ENCODE measurements around the gene DZIP3. TPM values are rescaled to one million over a fixed set of nuclear protein-coding genes. Genes with fewer than 3 reads are reported as not detected.

The DZIP3 gene, protein sequence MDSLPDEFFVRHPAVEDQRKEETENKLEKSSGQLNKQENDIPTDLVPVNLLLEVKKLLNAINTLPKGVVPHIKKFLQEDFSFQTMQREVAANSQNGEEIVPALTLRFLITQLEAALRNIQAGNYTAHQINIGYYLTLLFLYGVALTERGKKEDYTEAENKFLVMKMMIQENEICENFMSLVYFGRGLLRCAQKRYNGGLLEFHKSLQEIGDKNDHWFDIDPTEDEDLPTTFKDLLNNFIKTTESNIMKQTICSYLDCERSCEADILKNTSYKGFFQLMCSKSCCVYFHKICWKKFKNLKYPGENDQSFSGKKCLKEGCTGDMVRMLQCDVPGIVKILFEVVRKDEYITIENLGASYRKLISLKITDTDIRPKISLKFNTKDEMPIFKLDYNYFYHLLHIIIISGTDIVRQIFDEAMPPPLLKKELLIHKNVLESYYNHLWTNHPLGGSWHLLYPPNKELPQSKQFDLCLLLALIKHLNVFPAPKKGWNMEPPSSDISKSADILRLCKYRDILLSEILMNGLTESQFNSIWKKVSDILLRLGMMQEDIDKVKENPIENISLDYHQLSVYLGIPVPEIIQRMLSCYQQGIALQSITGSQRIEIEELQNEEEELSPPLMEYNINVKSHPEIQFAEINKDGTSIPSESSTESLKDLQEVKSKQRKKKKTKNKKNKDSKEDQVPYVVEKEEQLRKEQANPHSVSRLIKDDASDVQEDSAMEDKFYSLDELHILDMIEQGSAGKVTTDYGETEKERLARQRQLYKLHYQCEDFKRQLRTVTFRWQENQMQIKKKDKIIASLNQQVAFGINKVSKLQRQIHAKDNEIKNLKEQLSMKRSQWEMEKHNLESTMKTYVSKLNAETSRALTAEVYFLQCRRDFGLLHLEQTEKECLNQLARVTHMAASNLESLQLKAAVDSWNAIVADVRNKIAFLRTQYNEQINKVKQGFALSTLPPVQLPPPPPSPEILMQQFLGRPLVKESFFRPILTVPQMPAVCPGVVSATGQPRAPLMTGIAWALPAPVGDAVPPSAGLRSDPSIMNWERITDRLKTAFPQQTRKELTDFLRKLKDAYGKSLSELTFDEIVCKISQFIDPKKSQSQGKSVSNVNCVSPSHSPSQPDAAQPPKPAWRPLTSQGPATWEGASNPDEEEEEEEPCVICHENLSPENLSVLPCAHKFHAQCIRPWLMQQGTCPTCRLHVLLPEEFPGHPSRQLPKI
- 10 to 100 TPM in 1 of 2 donors, 1 to 10 TPM in 1; 7.6 to 16.1 TPM for total RNA-seq

GRCh38 chr3:108589081-108589997 is at the start of gene DZIP3, which contains the start of gene CIP2A:
Gene DZIP3 (plus strand): TSS chr3:108589722. CDS start chr3:108605407, 15,685 bp downstream.
Gene CIP2A (minus strand): TSS chr3:108589438. CDS start chr3:108589375, 63 bp downstream.
- H3K4me1 ChIP-seq: peaks cover 0 to 18% of the 10 kb centered on the region in 2 donors
- H3K36me3 ChIP-seq: no peaks in the 10 kb centered on the region
- H3K27ac ChIP-seq: peak within 1 kb of the TSS; percentile 90 to 91
- no peaks in the 10 kb centered on the region for H3K9me3 ChIP-seq
- no peak for TF ChIP-seq CTCF (IDR thresholded peaks at IDR 0.05)
- H3K4me3 ChIP-seq: peak within 1 kb of the TSS; percentile 63 to 73
- peak; percentile 74 for DNase-seq (ENCODE audit: low spot score)
- H3K27me3 ChIP-seq: no peaks in the 10 kb centered on the region

GRCh38 chr3:108546247-108546646 is 43.3 kb upstream of the DZIP3 start:
- Histone ChIP-seq H3K27ac (peak overlapping the region in 1 of 2 donors; percentile 19), H3K36me3 (no peaks in the 10 kb centered on the region), H3K4me3 (peak overlapping the region in 1 of 2 donors; percentile 20), H3K27me3 (no peaks in the 10 kb centered on the region), H3K4me1 (no peaks in the 10 kb centered on the region), H3K9me3 (no peaks in the 10 kb centered on the region)
- DNase-seq (ENCODE audit: low spot score): no peak
- no peak for TF ChIP-seq CTCF (IDR thresholded peaks at IDR 0.05)

DNA sequence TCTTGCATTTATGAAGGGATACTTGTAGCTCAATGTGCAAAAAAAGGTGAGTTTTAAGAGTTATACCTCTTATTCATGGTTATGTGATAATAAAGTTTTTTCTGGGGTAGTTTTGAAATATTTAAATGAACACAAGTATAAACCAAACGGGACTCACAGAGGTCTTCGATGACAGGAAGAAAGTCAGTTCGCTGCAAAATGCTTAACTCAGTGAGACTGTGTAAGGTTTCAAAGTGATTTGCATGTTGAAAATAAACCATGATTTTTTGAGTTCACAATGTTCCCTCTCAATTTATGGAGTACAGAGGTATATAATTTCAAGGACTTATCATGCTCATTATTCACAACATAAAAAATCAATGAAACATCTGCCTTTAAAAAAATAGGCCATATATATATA is 42.8 kb upstream of the DZIP3 start:
- H3K27ac ChIP-seq: peak overlapping the region in 1 of 2 donors; percentile 19
- H3K36me3 ChIP-seq: no peaks in the 10 kb centered on the region
- H3K4me3 ChIP-seq: peak overlapping the region in 1 of 2 donors; percentile 20
- H3K27me3 ChIP-seq: no peaks in the 10 kb centered on the region
- no peaks in the 10 kb centered on the region for H3K4me1 ChIP-seq
- H3K9me3 ChIP-seq: no peaks in the 10 kb centered on the region
- no peak for DNase-seq (ENCODE audit: low spot score)
- TF ChIP-seq CTCF (IDR thresholded peaks at IDR 0.05): no peak

DNA sequence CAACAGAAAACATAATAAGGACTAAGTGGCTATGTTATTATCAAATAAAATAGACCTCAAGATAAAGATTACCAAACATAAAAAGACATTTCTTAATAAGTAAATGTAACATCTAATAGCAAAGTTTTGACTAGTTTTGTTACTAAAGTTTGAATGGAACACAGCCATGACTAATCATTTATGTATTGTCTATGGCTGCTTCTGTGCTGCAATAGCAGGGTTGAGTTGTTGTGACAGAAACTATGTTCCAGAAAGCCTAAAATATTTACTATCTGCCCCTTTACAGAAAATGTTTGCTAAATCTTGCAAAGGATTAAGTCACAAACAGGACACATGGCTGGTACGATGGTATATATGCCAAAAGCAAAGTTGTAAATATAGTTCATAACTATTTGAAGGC is 41.2 kb upstream of the DZIP3 start:
- H3K27ac ChIP-seq: no peak overlapping the region
- TF ChIP-seq CTCF (IDR thresholded peaks at IDR 0.05): no peak

More for the DNA sequence above, 41.2 kb upstream of the DZIP3 start:
- no peaks in the 10 kb centered on the region for H3K36me3 ChIP-seq
- H3K27me3 ChIP-seq: no peaks in the 10 kb centered on the region
- no peaks in the 10 kb centered on the region for H3K4me1 ChIP-seq
- no peak overlapping the region for H3K4me3 ChIP-seq
- DNase-seq (ENCODE audit: low spot score): no peak
- no peaks in the 10 kb centered on the region for H3K9me3 ChIP-seq

Data from right atrium auricular region (tissue), 2 donors.